MM.1S (cell line): ENCODE data around the gene DNAH10.

ENCODE experiments used
- EZH2phosphoT487 ChIP-seq: fragments of 300-600 bp; sonication (generic); IDR thresholded peaks from 2 replicates; pipeline ENCODE4 v1.6.1; 2018; ENCODE audit warnings: antibody characterized with exemption, low read length
- TF ChIP-seq, protein P1 (sequence below): fragments of 300-600 bp; sonication (generic); IDR thresholded peaks from 2 replicates; pipeline ENCODE4 v1.5.1; 2016; ENCODE audit warnings: antibody characterized with exemption, low read length, mixed read lengths

DNA sequence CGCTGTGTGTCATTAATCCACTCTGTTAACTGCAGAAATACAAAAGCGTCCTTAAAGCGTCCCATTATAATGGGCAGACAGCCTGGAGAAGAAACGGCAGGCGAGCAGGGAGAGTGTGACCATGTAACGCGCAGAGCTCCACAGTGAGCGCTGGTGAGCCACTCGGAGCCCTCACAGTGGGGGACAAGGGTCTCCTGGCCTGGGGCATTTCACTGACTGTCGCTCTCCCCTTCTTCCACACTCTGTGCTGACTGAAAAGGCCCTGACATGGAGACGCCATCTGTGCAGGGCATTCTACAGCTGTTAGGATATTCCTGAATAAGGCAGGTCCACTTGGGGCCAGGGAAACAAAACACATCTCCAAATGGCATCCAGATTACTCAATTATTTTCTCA lies 186.3 kb downstream of the DNAH10 start:
- TF ChIP-seq, protein P1, sequence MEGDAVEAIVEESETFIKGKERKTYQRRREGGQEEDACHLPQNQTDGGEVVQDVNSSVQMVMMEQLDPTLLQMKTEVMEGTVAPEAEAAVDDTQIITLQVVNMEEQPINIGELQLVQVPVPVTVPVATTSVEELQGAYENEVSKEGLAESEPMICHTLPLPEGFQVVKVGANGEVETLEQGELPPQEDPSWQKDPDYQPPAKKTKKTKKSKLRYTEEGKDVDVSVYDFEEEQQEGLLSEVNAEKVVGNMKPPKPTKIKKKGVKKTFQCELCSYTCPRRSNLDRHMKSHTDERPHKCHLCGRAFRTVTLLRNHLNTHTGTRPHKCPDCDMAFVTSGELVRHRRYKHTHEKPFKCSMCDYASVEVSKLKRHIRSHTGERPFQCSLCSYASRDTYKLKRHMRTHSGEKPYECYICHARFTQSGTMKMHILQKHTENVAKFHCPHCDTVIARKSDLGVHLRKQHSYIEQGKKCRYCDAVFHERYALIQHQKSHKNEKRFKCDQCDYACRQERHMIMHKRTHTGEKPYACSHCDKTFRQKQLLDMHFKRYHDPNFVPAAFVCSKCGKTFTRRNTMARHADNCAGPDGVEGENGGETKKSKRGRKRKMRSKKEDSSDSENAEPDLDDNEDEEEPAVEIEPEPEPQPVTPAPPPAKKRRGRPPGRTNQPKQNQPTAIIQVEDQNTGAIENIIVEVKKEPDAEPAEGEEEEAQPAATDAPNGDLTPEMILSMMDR, result no peak
- TF ChIP-seq EZH2phosphoT487, result no peak
